ENCODE measurements around the gene TMEM114.

The TMEM114 gene

DNA sequence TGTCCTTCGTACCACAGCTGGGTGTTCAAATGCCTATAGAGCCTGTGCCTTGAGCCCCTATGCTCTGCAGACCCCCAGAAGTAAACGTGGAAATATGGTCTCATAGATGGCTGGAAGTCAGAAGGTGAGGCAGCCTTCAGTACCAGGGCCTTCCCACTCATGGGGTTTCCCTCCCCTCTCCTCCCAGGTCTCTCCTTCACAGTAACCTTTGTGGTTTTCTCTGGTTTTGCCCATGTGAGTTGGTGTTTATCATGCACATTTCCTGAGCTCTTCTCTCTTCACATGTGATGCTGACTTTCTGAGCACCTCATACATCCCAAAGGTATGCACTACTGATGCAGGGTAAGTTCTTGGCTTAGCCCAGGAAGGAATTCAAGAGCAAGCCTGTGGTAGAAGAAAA, 35.4 kb downstream of the TMEM114 start:
- TF ChIP-seq SIN3A (IDR thresholded peaks at IDR 0.05; ENCODE audit: borderline replicate concordance, insufficient read depth, low read length) (no peak), POLR2AphosphoS5 (IDR thresholded peaks at IDR 0.05; ENCODE audit: low read depth, low read length) (no peak), TAF1 (IDR thresholded peaks at IDR 0.05; ENCODE audit: borderline replicate concordance, insufficient read depth, low read length) (no peak), FOXP2 (optimal IDR thresholded peaks at IDR 0.05; ENCODE audit: borderline replicate concordance, extremely low read depth, extremely low read length, insufficient read depth) (no peak)
- TF ChIP-seq, protein P1, sequence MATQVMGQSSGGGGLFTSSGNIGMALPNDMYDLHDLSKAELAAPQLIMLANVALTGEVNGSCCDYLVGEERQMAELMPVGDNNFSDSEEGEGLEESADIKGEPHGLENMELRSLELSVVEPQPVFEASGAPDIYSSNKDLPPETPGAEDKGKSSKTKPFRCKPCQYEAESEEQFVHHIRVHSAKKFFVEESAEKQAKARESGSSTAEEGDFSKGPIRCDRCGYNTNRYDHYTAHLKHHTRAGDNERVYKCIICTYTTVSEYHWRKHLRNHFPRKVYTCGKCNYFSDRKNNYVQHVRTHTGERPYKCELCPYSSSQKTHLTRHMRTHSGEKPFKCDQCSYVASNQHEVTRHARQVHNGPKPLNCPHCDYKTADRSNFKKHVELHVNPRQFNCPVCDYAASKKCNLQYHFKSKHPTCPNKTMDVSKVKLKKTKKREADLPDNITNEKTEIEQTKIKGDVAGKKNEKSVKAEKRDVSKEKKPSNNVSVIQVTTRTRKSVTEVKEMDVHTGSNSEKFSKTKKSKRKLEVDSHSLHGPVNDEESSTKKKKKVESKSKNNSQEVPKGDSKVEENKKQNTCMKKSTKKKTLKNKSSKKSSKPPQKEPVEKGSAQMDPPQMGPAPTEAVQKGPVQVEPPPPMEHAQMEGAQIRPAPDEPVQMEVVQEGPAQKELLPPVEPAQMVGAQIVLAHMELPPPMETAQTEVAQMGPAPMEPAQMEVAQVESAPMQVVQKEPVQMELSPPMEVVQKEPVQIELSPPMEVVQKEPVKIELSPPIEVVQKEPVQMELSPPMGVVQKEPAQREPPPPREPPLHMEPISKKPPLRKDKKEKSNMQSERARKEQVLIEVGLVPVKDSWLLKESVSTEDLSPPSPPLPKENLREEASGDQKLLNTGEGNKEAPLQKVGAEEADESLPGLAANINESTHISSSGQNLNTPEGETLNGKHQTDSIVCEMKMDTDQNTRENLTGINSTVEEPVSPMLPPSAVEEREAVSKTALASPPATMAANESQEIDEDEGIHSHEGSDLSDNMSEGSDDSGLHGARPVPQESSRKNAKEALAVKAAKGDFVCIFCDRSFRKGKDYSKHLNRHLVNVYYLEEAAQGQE (IDR thresholded peaks at IDR 0.05; ENCODE audit: insufficient read depth in 1 of 2, low read depth in 2 of 2, low read length in 2 of 2), result no peak

DNA sequence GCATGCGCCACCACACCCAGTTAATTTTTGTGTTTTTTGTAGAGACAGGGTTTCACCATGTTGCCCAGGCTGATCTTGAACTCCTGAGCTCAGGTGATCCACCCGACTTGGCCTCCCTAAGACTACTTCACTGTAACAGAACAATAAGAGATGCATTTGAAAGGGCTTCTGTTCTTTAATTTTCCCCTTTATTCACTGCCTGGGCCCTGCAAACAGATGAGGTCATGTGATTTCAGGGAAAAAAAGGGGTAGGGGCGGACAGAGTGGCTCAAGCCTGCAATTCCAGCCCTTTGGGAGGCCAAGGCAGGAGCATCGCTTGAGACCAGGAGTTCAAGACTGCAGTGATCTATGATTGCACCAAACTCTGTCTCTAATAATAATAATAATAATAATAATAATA, 36.3 kb downstream of the TMEM114 start:
- TF ChIP-seq TAF1 (IDR thresholded peaks at IDR 0.05; ENCODE audit: borderline replicate concordance, insufficient read depth, low read length) (no peak), SIN3A (IDR thresholded peaks at IDR 0.05; ENCODE audit: borderline replicate concordance, insufficient read depth, low read length) (no peak), FOXP2 (optimal IDR thresholded peaks at IDR 0.05; ENCODE audit: borderline replicate concordance, extremely low read depth, extremely low read length, insufficient read depth) (no peak), POLR2AphosphoS5 (IDR thresholded peaks at IDR 0.05; ENCODE audit: low read depth, low read length) (no peak)
- TF ChIP-seq, protein P1 (IDR thresholded peaks at IDR 0.05; ENCODE audit: insufficient read depth in 1 of 2, low read depth in 2 of 2, low read length in 2 of 2), result no peak

DNA sequence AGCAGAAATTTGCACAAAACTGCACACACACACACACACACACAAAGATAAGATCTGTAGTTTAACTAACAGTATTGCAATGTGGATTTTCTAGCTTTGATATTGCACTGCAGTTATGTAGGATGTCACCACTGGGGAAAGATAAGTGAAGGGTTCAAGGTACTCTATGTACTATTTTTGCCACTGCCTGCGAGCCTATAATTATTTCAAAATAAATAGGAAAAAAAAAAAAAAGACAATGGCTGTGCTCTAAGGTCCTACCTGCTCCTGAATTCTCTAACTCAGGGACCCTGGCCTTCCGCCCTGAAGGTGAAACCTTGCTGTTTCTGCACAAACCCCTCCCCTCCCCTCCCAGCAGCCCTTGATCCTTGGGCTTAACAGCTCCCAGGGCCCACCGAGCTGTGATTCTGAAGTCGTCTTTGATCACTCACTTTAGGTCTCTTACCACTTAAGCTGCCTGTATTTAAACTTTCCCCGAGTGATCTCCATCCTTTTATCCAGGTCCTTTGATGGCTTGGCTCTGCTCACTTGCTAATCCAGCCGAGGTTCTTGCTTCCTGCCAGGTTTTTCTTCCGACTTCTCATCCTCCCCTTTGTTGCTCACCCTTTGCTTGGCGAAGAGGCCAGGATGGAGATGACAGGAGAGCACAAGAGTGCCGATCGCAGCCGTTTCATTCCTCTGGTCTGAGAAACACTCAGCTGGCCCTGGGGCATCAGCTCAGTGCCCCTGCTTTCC, 37.7 kb downstream of the TMEM114 start:
- no peak for TF ChIP-seq POLR2AphosphoS5 (IDR thresholded peaks at IDR 0.05; ENCODE audit: low read depth, low read length)
- TF ChIP-seq FOXP2 (optimal IDR thresholded peaks at IDR 0.05; ENCODE audit: borderline replicate concordance, extremely low read depth, extremely low read length, insufficient read depth), result no peak
- no peak for TF ChIP-seq TAF1 (IDR thresholded peaks at IDR 0.05; ENCODE audit: borderline replicate concordance, insufficient read depth, low read length)

DNA sequence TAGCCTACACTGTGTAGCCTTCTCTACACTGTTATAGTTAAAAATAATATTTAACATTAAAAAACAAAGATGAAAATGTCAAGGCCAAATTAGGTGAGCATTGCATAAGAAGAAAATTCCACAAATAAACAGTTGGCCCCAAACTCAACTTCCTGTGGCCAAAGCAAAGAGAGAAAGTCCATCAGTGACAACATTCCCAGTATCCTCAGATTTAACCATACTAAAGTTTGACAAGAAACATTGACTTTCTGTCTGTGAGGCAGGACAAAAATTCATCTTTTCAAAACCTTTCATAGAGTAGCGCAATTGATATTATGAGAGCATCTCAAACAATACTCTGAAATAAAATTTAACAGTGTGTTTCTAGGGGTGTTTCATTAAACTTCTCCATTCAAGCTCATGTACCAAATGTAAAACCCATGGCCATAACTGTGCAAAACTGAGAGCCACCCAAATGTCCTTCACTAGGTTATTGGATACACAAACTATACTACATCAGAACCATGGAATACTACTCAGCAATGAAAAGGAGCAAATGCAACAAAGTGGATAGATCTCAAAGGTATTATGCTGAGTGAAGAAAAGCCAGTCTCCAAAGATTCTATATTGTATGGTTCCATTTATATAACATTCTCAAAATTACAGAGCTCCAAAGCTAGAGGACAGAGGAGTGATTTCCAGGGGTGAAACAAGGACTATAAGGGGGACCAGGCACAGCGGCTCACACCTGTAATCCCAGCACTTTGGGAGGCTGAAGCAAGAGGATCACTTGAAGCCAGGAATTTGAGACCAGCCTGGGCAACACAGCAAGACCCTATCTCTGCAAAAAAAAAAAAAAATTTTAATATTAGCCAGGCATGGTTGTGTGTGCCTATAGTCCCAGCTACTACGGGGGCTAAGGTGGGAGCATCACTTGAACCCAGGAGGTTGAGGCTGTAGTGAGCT, 38.7 kb downstream of the TMEM114 start:
- no peak for TF ChIP-seq POLR2AphosphoS5 (IDR thresholded peaks at IDR 0.05; ENCODE audit: low read depth, low read length)
- no peak for TF ChIP-seq FOXP2 (optimal IDR thresholded peaks at IDR 0.05; ENCODE audit: borderline replicate concordance, extremely low read depth, extremely low read length, insufficient read depth)
- no peak for TF ChIP-seq TAF1 (IDR thresholded peaks at IDR 0.05; ENCODE audit: borderline replicate concordance, insufficient read depth, low read length)
- TF ChIP-seq, protein P1 (IDR thresholded peaks at IDR 0.05; ENCODE audit: insufficient read depth in 1 of 2, low read depth in 2 of 2, low read length in 2 of 2), result no peak
- no peak for TF ChIP-seq SIN3A (IDR thresholded peaks at IDR 0.05; ENCODE audit: borderline replicate concordance, insufficient read depth, low read length)

DNA sequence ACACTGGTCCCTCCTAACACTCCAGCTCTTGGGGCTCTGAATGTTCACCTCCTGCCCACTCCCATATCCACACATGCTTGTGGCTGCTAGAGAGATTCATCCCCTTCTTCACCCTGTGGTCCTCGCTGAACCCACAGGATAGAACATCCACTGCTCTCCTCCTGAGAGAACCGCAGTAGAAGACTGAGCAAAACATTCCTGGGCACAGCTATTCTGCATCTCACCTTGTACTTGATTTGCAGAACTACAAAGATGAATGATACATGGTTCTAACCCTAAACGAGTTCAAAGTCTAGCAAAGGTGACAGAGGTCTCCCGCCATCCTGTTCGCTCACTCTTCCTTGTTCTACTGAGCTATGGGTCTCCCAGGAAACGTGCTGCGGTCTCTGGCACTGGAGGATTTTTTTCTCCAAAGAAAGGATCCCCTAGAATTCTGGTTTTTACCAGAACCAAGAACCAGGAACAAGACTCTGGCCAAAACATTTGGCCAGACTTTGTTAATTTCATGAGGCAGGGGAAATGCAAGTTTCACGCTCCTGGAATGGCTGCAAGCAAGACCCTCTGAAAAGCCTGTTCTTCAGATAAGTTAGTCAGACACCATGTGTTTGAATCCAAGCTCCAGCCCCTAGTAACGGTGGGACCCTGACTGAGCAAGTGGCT, 39.5 kb downstream of the TMEM114 start:
- TF ChIP-seq, protein P1 (IDR thresholded peaks at IDR 0.05; ENCODE audit: insufficient read depth in 1 of 2, low read depth in 2 of 2, low read length in 2 of 2), result no peak
- TF ChIP-seq TAF1 (IDR thresholded peaks at IDR 0.05; ENCODE audit: borderline replicate concordance, insufficient read depth, low read length) (no peak), FOXP2 (optimal IDR thresholded peaks at IDR 0.05; ENCODE audit: borderline replicate concordance, extremely low read depth, extremely low read length, insufficient read depth) (no peak), SIN3A (IDR thresholded peaks at IDR 0.05; ENCODE audit: borderline replicate concordance, insufficient read depth, low read length) (no peak), POLR2AphosphoS5 (IDR thresholded peaks at IDR 0.05; ENCODE audit: low read depth, low read length) (no peak)

Data from PFSK-1 (cell line).